Stimulated activated naive B cell treated with anti-CD40 and anti-IgM and Interleukin-4, amounts not matched to agents 10 μg/mL and 1 μg/mL and 100 μg/mL, for 72 hours (primary cell): Measurements from ENCODE around the gene NAB1.
"Not testable (repeated sequence)": the region's sequence is repeated elsewhere in the genome, so short reads cannot be mapped to it uniquely, and the experiment has no call there.

Source experiments
- ATAC-seq, 2 donors: fragments of 150-1000 bp; cut with Tn5 transposase; replicated peaks; 2 replicates each; pipeline ENCODE4 v1.10.0; 2021; ENCODE audit warnings: moderate library complexity in 1 of 2
- DNase-seq: peaks from one replicate; pipeline ENCODE4 v3.0.0; 2021
- H3K27ac Mint-ChIP-seq: one replicate; pipeline ENCODE4 v1.8.0; 2022; ENCODE audit warnings: mild to moderate bottlenecking, mixed read lengths
- H3K27me3 Mint-ChIP-seq, 2 donors: one replicate each; pipeline ENCODE4 v1.8.0; 2022; ENCODE audit warnings: mixed read lengths in 2 of 2
- H3K36me3 Mint-ChIP-seq, 2 donors: one replicate each; pipeline ENCODE4 v1.8.0; 2022; ENCODE audit warnings: mixed read lengths in 2 of 2, mild to moderate bottlenecking in 1 of 2
- H3K4me1 Mint-ChIP-seq, 2 donors: one replicate each; pipeline ENCODE4 v1.8.0; 2022; ENCODE audit warnings: mixed read lengths in 2 of 2, mild to moderate bottlenecking in 1 of 2
- H3K4me3 Mint-ChIP-seq, 2 donors: one replicate each; pipeline ENCODE4 v1.8.0; 2022; ENCODE audit warnings: mild to moderate bottlenecking in 2 of 2, mixed read lengths in 2 of 2, moderate library complexity in 1 of 2
- H3K9me3 Mint-ChIP-seq, 2 donors: one replicate each; pipeline ENCODE4 v1.8.0; 2022; ENCODE audit warnings: mixed read lengths in 2 of 2, mild to moderate bottlenecking in 1 of 2

Gene NAB1

DNA sequence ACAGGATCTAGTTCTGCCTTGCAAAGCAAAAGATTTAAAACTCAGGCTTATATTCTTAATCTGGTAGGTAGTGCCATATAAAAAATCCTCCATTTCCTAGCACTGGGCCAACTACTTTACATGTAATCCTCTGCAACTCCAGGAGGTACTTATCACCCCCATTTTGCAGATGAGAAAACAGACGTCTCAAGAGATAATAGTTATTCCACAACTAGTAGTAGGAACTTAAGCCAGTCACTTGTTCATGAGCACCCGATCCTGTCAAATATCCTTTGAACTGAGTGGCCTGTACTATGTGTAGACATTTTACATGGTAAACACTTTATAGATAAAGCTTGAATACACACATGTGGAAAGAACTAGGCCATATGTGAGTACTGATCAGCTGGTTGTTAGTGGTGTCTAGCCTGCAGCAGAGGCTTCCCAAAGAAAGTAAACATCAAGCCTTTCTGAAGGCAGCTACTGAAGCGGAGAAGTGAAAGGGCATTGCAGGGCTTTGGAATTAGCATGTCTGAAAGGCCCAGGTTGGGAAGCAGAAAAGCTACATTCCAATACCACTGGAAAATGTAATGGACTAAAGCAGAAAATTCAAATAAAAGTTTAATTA, 48.0 kb downstream of the NAB1 start:
- no peak overlapping the region for H3K27ac Mint-ChIP-seq
- H3K36me3 Mint-ChIP-seq, result peaks cover 5 to 8% of the 10 kb centered on the region in 2 donors
- no peak for DNase-seq
- H3K27me3 Mint-ChIP-seq, result no peaks in the 10 kb centered on the region
- no peak overlapping the region for H3K4me3 Mint-ChIP-seq
- peaks cover 0 to 3% of the 10 kb centered on the region in 2 donors for H3K4me1 Mint-ChIP-seq
- H3K9me3 Mint-ChIP-seq, result no peaks in the 10 kb centered on the region
- no peak for ATAC-seq

GRCh38 chr2:190697421-190697820, 48.5 kb downstream of the NAB1 start:
- Mint-ChIP-seq H3K36me3 (peaks cover 5 to 8% of the 10 kb centered on the region in 2 donors), H3K9me3 (no peaks in the 10 kb centered on the region), H3K4me1 (peaks cover 0 to 3% of the 10 kb centered on the region in 2 donors), H3K4me3 (no peak overlapping the region), H3K27ac (no peak overlapping the region), H3K27me3 (no peaks in the 10 kb centered on the region)
- DNase-seq (no peak), ATAC-seq (no peak)

- H3K4me1 Mint-ChIP-seq, result peaks cover 0 to 3% of the 10 kb centered on the region in 2 donors
Measured at GRCh38 chr2:190698895-190699294, 50.0 kb downstream of the NAB1 start.

GRCh38 chr2:190701586-190701985, 52.7 kb downstream of the NAB1 start:
- Mint-ChIP-seq H3K9me3 (no peaks in the 10 kb centered on the region), H3K27me3 (peaks cover 0 to 5% of the 10 kb centered on the region in 2 donors), H3K36me3 (no peaks in the 10 kb centered on the region), H3K27ac (no peak overlapping the region), H3K4me3 (no peak overlapping the region), H3K4me1 (peaks cover 0 to 3% of the 10 kb centered on the region in 2 donors)
- DNase-seq (no peak), ATAC-seq (peak; percentile 34 to 36)

More at GRCh38 chr2:190698895-190699294, 50.0 kb downstream of the NAB1 start:
- Mint-ChIP-seq H3K9me3 (no peaks in the 10 kb centered on the region), H3K36me3 (no peaks in the 10 kb centered on the region), H3K4me3 (no peak overlapping the region), H3K27ac (no peak overlapping the region), H3K27me3 (peaks cover 0 to under 1% of the 10 kb centered on the region in 2 donors)
- no peak for DNase-seq
- ATAC-seq, result no peak

DNA sequence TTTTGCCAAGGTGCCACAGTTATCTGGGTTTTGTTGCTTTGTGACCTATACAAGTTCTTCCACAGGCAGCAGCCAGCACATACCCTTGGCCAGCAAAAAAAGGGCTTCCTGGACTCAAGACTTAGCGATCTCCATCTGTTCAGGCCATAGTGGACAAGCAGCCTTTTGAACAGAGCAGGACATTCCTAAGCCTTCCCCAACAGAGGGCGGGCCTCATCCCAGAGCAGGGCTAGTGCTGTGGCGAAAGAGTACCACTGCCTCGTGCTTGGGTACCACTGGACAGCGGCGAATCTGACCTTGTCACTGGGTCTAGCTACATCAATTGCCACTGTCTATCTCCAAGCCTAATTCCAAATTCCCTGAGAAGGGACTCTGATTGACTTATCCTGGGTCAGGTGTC, 56.4 kb downstream of the NAB1 start:
- Mint-ChIP-seq H3K36me3 (peaks cover 3% of the 10 kb centered on the region in 2 donors), H3K4me1 (peaks cover 0 to 5% of the 10 kb centered on the region in 2 donors), H3K27ac (no peak overlapping the region), H3K9me3 (peaks cover 3 to 4% of the 10 kb centered on the region in 2 donors), H3K27me3 (peaks cover 0 to 5% of the 10 kb centered on the region in 2 donors), H3K4me3 (no peak overlapping the region)
- ATAC-seq (no peak), DNase-seq (no peak)

- no peak overlapping the region for H3K27ac Mint-ChIP-seq
- H3K36me3 Mint-ChIP-seq, result peaks cover 3% of the 10 kb centered on the region in 2 donors
- H3K27me3 Mint-ChIP-seq, result peaks cover 0 to 5% of the 10 kb centered on the region in 2 donors
- peaks cover 3 to 4% of the 10 kb centered on the region in 2 donors for H3K9me3 Mint-ChIP-seq
- DNase-seq, result no peak
- no peak overlapping the region for H3K4me3 Mint-ChIP-seq
- ATAC-seq, result no peak
- peaks cover 0 to 2% of the 10 kb centered on the region in 2 donors for H3K4me1 Mint-ChIP-seq
Measured at GRCh38 chr2:190707726-190708125, 58.8 kb downstream of the NAB1 start.

- H3K36me3 Mint-ChIP-seq, DNase-seq, H3K27ac Mint-ChIP-seq, H3K27me3 Mint-ChIP-seq, ATAC-seq, H3K4me3 Mint-ChIP-seq, H3K4me1 Mint-ChIP-seq, H3K9me3 Mint-ChIP-seq: not testable (repeated sequence)
Measured at GRCh38 chr2:190708650-190709049, 59.8 kb downstream of the NAB1 start.

DNA sequence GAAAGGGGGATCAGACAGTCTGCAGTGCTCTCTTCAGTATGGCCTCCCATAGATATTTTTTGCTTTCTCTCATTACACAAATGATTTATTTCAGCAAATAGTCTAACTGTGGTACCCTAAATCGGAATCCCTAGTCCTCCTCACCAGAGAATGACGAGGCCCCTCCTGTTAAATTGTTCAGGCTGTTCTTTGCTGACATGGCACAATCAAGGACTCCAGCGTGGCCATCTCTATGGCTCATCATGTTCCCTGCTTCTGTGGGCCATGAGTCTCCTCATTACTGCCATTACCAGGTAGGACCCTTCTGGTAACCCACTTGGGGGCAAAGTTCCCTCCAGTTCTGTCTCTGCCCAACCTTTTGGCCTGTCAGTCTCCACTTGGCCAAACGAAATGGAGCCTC, 62.2 kb downstream of the NAB1 start:
- H3K9me3 Mint-ChIP-seq, result peaks cover 3 to 4% of the 10 kb centered on the region in 2 donors
- peaks cover 0 to 2% of the 10 kb centered on the region in 2 donors for H3K4me1 Mint-ChIP-seq
- no peak overlapping the region for H3K4me3 Mint-ChIP-seq
- ATAC-seq (no peak), DNase-seq (no peak)
- H3K27me3 Mint-ChIP-seq, result no peaks in the 10 kb centered on the region
- no peak overlapping the region for H3K27ac Mint-ChIP-seq
- H3K36me3 Mint-ChIP-seq, result peaks cover 3% of the 10 kb centered on the region in 2 donors

DNA sequence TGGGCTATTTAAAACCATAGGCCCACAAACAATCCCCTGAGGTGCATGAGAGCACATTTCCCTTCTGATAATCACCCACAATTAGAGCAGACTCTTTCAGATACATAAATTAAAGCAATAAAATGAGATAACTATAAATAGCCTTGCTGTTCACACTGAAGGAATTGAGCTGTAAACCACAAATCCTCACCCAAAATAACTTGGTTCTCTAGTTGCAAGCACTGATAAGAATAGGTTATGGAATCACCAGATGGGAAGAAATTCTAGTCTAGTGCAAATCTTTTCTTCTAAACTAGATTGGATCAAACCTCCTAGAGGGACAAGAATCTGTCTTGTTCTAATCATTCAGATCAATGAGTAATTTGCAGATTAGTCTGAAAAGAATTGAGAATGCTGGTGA, 64.6 kb downstream of the NAB1 start:
- H3K9me3 Mint-ChIP-seq, result peaks cover under 1 to 2% of the 10 kb centered on the region in 2 donors
- no peaks in the 10 kb centered on the region for H3K27me3 Mint-ChIP-seq
- no peak overlapping the region for H3K27ac Mint-ChIP-seq
- no peak overlapping the region for H3K4me3 Mint-ChIP-seq
- H3K36me3 Mint-ChIP-seq, result peaks cover under 1% of the 10 kb centered on the region in 2 donors
- ATAC-seq, result no peak
- peaks cover 11 to 14% of the 10 kb centered on the region in 2 donors for H3K4me1 Mint-ChIP-seq
- no peak for DNase-seq

DNA sequence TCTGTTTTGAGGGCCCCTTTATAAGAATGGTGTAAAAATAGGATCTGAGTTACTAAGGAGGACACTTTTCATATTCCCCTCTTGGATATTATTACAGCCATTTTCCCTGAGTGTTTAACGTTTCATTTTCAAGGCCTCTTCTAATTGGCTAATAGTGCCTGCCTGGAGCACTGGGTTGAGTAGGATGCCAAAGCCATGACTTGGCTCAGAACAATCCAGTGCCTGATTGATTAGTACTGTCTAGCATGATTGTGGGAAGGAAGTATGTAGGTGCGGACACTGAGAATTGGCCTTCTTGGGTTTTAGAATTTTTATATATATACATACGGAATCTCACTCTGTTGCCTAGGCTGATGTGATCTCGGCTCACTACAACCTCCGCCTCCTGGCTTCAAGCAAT, 66.1 kb downstream of the NAB1 start:
- Mint-ChIP-seq H3K4me3 (no peak overlapping the region), H3K27ac (no peak overlapping the region), H3K27me3 (peaks cover 0 to 4% of the 10 kb centered on the region in 2 donors), H3K36me3 (no peaks in the 10 kb centered on the region), H3K9me3 (no peaks in the 10 kb centered on the region), H3K4me1 (peaks cover 21 to 27% of the 10 kb centered on the region in 2 donors)
- ATAC-seq, result no peak
- no peak for DNase-seq

GRCh38 chr2:190716176-190716807, 67.4 kb downstream of the NAB1 start:
- no peak for DNase-seq
- H3K36me3 Mint-ChIP-seq, result no peaks in the 10 kb centered on the region
- ATAC-seq, result no peak

GRCh38 chr2:190717306-190717705, 68.4 kb downstream of the NAB1 start:
- Mint-ChIP-seq H3K9me3 (no peaks in the 10 kb centered on the region), H3K4me3 (no peak overlapping the region), H3K27ac (no peak overlapping the region), H3K4me1 (peaks cover 33 to 37% of the 10 kb centered on the region in 2 donors), H3K27me3 (peaks cover 0 to 7% of the 10 kb centered on the region in 2 donors), H3K36me3 (no peaks in the 10 kb centered on the region)
- ATAC-seq (no peak), DNase-seq (no peak)

More at GRCh38 chr2:190716176-190716807, 67.4 kb downstream of the NAB1 start:
- Mint-ChIP-seq H3K4me3 (no peak overlapping the region), H3K9me3 (no peaks in the 10 kb centered on the region), H3K27ac (no peak overlapping the region), H3K27me3 (peaks cover 0 to 7% of the 10 kb centered on the region in 2 donors), H3K4me1 (peaks cover 25 to 27% of the 10 kb centered on the region in 2 donors)

- ATAC-seq (no peak), DNase-seq (no peak)
- H3K9me3 Mint-ChIP-seq, result no peaks in the 10 kb centered on the region
- no peaks in the 10 kb centered on the region for H3K36me3 Mint-ChIP-seq
- H3K4me1 Mint-ChIP-seq, result peaks cover 35 to 44% of the 10 kb centered on the region in 2 donors
- H3K27me3 Mint-ChIP-seq, result peaks cover 0 to 7% of the 10 kb centered on the region in 2 donors
- H3K4me3 Mint-ChIP-seq, result peak overlapping the region; percentile 31 to 53
- H3K27ac Mint-ChIP-seq, result peak overlapping the region; percentile 92
Measured at GRCh38 chr2:190717764-190718651, 69.1 kb downstream of the NAB1 start.
